K562 (cell line): ENCODE results near the gene GCH1. TPM values are rescaled to one million over a fixed set of nuclear protein-coding genes. Genes with fewer than 3 reads are reported as not detected.

Experiments
- KLF16 ChIP-seq: IDR thresholded peaks from 2 replicates; pipeline ENCODE4 v1.6.1; 2016; ENCODE audit warnings: antibody characterized with exemption
- MYC ChIP-seq, 2 experiments: fragments of 250-450 bp in 1 of 2; sonication (Bioruptor Pico) in 1 of 2; IDR thresholded peaks; 2 replicates each; pipeline versions ENCODE4 v1.5.1 to v1.6.1; 2012 to 2021; ENCODE audit warnings: low read depth in 2 of 2, borderline replicate concordance in 1 of 2, improper control_type of control experiment in 1 of 2, low read length in 1 of 2, mild to moderate bottlenecking in 1 of 2, moderate library complexity in 1 of 2
- SMC3 ChIP-seq: conservative IDR thresholded peaks from 2 replicates; pipeline ENCODE4 v1.6.1; 2011; ENCODE audit warnings: low read depth, low read length, improper control_type of control experiment; ENCODE audit not compliant: insufficient read depth
- polyA plus RNA-seq, 8 experiments: library from polyadenylated mRNA; depleted of rRNA in 4 of 8; stranded (reverse) in 5 of 8; unstranded in 3 of 8; fragments of >200 nt; fragmentation: Nextera tagmentation in 2 of 8; fragmentation: Illumina TruSeq in 1 of 8; extraction: Ambion mirVana in 2 of 8; extraction: Trizol in 1 of 8; gene quantifications; 2 replicates each; pipeline versions ENCODE4 v1.2.1 to v1.2.3, GENCODE V29; 2011 to 2014; ENCODE audit warnings: inconsistent platforms in 1 of 8, missing spikeins in 1 of 8
- total RNA-seq, 7 experiments: library from RNA; depleted of rRNA in 6 of 7; stranded (reverse); fragments of >200 nt in 6 of 7; fragmentation: Illumina TruSeq in 2 of 7; extraction: Trizol in 2 of 7; gene quantifications; 2 replicates each; pipeline versions ENCODE4 v1.2.1 to v1.2.3, GENCODE V29; 2011 to 2021; ENCODE audit warnings: low replicate concordance in 1 of 7
- TF ChIP-seq, protein P1 (sequence below), 2 experiments: IDR thresholded peaks; 2 replicates each; pipeline ENCODE4 v1.6.1; 2011; ENCODE audit warnings: borderline replicate concordance in 1 of 2, control low read depth in 1 of 2, low read depth in 1 of 2, low read length in 1 of 2, mild to moderate bottlenecking in 1 of 2, mixed read lengths in 1 of 2, moderate library complexity in 1 of 2; ENCODE audit not compliant: insufficient read depth in 1 of 2, insufficient read length in 1 of 2, poor library complexity in 1 of 2, severe bottlenecking in 1 of 2; ENCODE audit errors: extremely low read depth in 1 of 2
- TF ChIP-seq, protein P2 (sequence below): sonication (generic); formaldehyde crosslinking; IDR thresholded peaks from 2 replicates; pipeline ENCODE4 v1.8.1; 2023; ENCODE audit warnings: mild to moderate bottlenecking, missing genetic modification reagents

Gene GCH1
- total and polyA plus RNA-seq, 9 of the 15 experiments (the other 6 are each of a cell fraction or from before 2014, with no cell fraction given), result 3.9 to 13.1 (median 6.5) TPM

DNA sequence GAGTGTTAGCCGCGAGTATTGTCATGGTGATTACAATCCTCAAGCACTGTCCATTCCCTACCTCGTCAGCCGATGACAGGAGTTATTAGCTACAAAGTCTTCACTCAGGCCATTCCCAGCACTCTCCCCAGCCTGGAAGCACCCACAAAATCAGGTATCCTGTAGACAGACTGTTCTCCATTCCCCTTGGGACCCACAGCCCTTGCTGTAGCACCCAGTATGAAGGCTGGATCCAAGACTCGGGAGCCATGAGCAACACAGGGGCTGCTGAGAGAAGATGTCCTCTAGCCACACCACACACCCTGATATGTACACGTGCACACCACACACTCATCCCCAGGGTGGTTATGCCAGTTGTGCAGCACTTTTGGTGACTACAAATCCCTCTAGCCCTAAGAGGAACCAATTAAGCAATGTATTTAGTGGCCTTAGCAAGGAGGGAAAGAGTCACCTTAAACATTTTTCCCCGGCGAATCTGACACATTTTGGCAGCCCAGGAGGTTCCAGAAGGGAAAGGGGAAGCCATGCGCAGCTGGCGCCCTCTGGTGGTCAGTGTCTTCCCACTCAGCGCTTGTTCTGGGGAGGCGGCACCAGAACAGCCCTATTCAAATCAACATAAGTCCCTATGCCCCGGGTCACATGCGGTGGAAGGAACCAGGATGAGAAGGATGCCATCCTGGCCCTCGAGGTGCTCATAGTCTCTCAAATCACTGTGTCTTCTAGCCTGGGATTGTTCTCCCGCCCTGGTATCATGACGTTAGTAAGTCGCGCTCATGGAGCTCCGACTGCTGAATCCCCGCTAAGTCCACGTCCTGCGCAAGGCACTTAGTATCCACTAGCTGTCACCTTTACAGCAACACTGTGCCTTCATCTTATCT is 96.9 kb downstream of the GCH1 start (continued):
- TF ChIP-seq, protein P1, sequence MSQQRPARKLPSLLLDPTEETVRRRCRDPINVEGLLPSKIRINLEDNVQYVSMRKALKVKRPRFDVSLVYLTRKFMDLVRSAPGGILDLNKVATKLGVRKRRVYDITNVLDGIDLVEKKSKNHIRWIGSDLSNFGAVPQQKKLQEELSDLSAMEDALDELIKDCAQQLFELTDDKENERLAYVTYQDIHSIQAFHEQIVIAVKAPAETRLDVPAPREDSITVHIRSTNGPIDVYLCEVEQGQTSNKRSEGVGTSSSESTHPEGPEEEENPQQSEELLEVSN (IDR thresholded peaks at IDR 0.05; ENCODE audit: borderline replicate concordance in 1 of 2, extremely low read depth in 1 of 2, insufficient read depth in 1 of 2, insufficient read length in 1 of 2, low read depth in 1 of 2, low read length in 1 of 2, poor library complexity in 1 of 2, severe bottlenecking in 1 of 2), result peak in 1 of 2 experiments; percentile 9
- no peak for TF ChIP-seq KLF16
- TF ChIP-seq, protein P2, sequence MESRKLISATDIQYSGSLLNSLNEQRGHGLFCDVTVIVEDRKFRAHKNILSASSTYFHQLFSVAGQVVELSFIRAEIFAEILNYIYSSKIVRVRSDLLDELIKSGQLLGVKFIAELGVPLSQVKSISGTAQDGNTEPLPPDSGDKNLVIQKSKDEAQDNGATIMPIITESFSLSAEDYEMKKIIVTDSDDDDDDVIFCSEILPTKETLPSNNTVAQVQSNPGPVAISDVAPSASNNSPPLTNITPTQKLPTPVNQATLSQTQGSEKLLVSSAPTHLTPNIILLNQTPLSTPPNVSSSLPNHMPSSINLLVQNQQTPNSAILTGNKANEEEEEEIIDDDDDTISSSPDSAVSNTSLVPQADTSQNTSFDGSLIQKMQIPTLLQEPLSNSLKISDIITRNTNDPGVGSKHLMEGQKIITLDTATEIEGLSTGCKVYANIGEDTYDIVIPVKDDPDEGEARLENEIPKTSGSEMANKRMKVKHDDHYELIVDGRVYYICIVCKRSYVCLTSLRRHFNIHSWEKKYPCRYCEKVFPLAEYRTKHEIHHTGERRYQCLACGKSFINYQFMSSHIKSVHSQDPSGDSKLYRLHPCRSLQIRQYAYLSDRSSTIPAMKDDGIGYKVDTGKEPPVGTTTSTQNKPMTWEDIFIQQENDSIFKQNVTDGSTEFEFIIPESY, result peak; percentile 95
- peak; percentile 43; the same call in 1 of the 2 replicates for TF ChIP-seq MYC (IDR thresholded peaks at IDR 0.05; ENCODE audit: low read depth, low read length)
- no peak for TF ChIP-seq MYC (CRISPR knock-in tag; IDR thresholded peaks at IDR 0.05; ENCODE audit: borderline replicate concordance, low read depth)
- peak; percentile 79 for TF ChIP-seq SMC3
- TF ChIP-seq, all 486 proteins: peak for 18
